Right atrium auricular region (tissue), 2 donors: ENCODE data around the gene GPR139. TPM values are rescaled to one million over a fixed set of nuclear protein-coding genes. Genes with fewer than 3 reads are reported as not detected.

Source experiments
- DNase-seq: peaks from one replicate; pipeline ENCODE4 v3.0.0-alpha.2; 2019; ENCODE audit warnings: low spot score
- H3K27ac ChIP-seq, 2 donors: fragments of 200-600 bp; sonication (generic); 1 replicate in 1 of 2; 2 replicates in 1 of 2; pipeline ENCODE4 v1.5.1; 2016 to 2019
- H3K27me3 ChIP-seq, 2 donors: fragments of 200-600 bp; sonication (generic); one replicate each; pipeline versions ENCODE4 v1.5.1 to v1.6.0; 2017 to 2019
- H3K36me3 ChIP-seq: fragments of 200-600 bp; sonication (generic); one replicate; pipeline ENCODE4 v1.5.1; 2016
- H3K4me1 ChIP-seq, 2 donors: fragments of 200-600 bp; sonication (generic); one replicate each; pipeline versions ENCODE4 v1.5.1 to v1.6.0; 2017 to 2019
- H3K4me3 ChIP-seq, 2 donors: fragments of 200-600 bp; sonication (generic); 1 replicate in 1 of 2; 2 replicates in 1 of 2; pipeline ENCODE4 v1.5.1; 2017 to 2019; ENCODE audit warnings: mild to moderate bottlenecking in 1 of 2, moderate library complexity in 1 of 2
- H3K9me3 ChIP-seq, 2 donors: fragments of 200-600 bp; sonication (generic); one replicate each; pipeline ENCODE4 v1.5.1; 2019
- total RNA-seq, 2 donors: library from RNA; depleted of rRNA; stranded (reverse); fragments of >200 nt; gene quantifications; one replicate each; pipeline ENCODE4 v1.1.0, GENCODE V29; 2016
- TF ChIP-seq, protein P1 (sequence below), 2 donors: fragments of 200-600 bp; sonication (generic); IDR thresholded peaks; one replicate each; pipeline ENCODE4 v1.5.1; 2019; ENCODE audit warnings: antibody characterized with exemption in 2 of 2

The GPR139 gene
- total RNA-seq, 2 donors from 2014 or later = not detected

DNA sequence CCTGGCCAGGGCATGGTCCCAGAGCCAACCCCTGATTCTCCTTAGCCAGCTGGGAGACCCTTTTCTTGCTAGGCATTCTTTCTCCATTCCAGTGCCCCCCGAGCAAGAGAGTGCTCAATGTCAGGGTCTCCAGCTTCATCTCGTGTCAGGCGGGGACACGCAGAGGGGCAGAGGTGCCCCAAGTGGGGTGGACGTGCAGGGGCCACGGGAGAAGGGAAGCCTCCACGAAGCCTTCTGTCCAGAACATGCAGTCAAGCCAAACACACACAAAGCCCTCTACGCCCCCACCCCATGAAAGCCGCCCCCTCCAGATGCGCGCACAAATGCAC is 852 bp downstream of the GPR139 start:
- no peaks in the 10 kb centered on the region for H3K36me3 ChIP-seq
- no peak overlapping the region for H3K27ac ChIP-seq
- TF ChIP-seq, protein P1, sequence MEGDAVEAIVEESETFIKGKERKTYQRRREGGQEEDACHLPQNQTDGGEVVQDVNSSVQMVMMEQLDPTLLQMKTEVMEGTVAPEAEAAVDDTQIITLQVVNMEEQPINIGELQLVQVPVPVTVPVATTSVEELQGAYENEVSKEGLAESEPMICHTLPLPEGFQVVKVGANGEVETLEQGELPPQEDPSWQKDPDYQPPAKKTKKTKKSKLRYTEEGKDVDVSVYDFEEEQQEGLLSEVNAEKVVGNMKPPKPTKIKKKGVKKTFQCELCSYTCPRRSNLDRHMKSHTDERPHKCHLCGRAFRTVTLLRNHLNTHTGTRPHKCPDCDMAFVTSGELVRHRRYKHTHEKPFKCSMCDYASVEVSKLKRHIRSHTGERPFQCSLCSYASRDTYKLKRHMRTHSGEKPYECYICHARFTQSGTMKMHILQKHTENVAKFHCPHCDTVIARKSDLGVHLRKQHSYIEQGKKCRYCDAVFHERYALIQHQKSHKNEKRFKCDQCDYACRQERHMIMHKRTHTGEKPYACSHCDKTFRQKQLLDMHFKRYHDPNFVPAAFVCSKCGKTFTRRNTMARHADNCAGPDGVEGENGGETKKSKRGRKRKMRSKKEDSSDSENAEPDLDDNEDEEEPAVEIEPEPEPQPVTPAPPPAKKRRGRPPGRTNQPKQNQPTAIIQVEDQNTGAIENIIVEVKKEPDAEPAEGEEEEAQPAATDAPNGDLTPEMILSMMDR (IDR thresholded peaks at IDR 0.05) = no peak
- H3K4me3 ChIP-seq = no peak overlapping the region
- no peak for DNase-seq
- peaks cover 0 to 7% of the 10 kb centered on the region in 2 donors for H3K27me3 ChIP-seq
- peaks cover 0 to 10% of the 10 kb centered on the region in 2 donors for H3K4me1 ChIP-seq
- peaks cover 0 to 9% of the 10 kb centered on the region in 2 donors for H3K9me3 ChIP-seq

DNA sequence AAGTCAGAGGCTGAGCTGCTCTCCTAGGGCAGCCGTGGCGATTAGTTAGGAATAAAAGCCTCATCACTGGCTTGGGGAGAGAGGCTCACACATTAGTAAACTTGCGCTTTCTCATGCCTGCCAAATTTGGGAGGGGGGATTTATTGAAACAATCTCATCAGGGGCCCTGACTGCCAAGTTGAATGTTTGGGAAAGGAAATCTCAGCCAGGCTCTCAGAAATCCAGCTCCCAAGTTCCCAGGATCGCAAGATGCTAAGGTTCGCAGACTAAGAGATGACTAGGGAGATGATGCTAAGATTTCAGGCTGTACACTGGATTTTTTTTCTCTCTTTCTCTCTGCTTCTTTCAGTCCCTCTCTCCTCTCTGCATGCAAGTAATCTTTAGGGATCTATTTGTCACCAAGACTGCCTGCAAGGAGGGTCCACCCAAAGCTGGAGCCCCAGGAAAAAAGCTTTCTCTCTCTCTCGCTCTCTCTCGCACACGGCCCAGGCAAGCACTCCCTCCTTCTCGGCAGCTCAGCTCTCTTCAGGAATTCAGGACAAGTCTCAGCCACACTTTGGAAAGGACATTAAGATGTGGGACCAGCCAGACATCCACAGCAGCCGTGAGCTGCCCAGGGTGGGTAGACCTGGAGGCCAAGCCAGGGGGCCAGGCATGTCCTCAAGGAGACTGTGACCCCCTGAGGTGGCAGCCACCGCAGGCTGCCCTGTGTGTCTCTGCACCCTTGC is 1.4 kb downstream of the GPR139 start:
- Histone ChIP-seq H3K9me3 (peaks cover 0 to 11% of the 10 kb centered on the region in 2 donors), H3K4me1 (peaks cover 0 to 10% of the 10 kb centered on the region in 2 donors), H3K36me3 (no peaks in the 10 kb centered on the region), H3K27me3 (peaks cover 0 to 7% of the 10 kb centered on the region in 2 donors), H3K4me3 (no peak overlapping the region), H3K27ac (no peak overlapping the region)
- no peak for DNase-seq
- TF ChIP-seq, protein P1 (IDR thresholded peaks at IDR 0.05) = no peak

DNA sequence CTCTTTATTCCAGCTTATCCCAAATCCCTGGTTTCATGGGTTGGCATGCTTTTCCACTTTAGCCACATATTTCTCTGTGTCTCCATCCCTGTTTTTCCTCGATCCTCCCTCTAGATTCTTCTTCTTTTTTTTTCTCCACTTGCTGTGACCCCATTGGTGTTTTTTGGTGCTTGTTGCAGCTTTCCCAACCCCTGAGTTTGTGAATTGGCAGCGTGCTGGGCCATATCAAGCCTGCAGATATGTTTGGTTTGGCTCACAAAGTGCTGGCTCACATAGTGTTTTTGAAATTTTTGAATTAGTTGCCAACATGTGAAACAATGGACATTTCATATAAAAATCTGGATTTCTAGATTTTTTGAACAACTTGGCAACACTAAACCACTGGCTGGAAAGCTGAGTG is 8.8 kb downstream of the GPR139 start:
- H3K4me3 ChIP-seq = no peak overlapping the region
- TF ChIP-seq, protein P1 (IDR thresholded peaks at IDR 0.05) = no peak
- DNase-seq = no peak
- no peaks in the 10 kb centered on the region for H3K27me3 ChIP-seq
- no peaks in the 10 kb centered on the region for H3K4me1 ChIP-seq
- H3K36me3 ChIP-seq = no peaks in the 10 kb centered on the region
- H3K27ac ChIP-seq = no peak overlapping the region
- H3K9me3 ChIP-seq = peaks cover 0 to 11% of the 10 kb centered on the region in 2 donors

DNA sequence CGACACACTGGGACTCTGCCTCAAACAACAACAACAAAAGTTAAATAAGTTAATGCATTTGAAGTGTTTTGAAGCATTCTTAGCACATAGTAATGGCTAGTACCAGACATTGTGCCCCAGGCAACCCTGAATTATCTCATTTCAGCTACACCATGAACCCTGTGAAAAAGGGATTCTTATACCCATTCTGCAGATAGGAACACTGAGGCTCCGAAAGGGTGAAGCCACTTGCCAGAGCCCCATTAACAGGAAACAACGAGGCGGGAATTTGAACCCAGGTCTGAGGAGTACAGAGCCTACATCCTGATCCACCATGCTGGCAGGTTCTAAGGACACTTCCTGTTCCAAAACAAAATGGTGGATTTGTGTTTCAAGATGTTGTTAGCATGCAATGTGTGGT is 9.2 kb downstream of the GPR139 start:
- Histone ChIP-seq H3K4me1 (no peaks in the 10 kb centered on the region), H3K27ac (no peak overlapping the region), H3K36me3 (no peaks in the 10 kb centered on the region), H3K27me3 (no peaks in the 10 kb centered on the region), H3K4me3 (no peak overlapping the region), H3K9me3 (peaks cover 0 to 11% of the 10 kb centered on the region in 2 donors)
- DNase-seq = no peak
- TF ChIP-seq, protein P1 (IDR thresholded peaks at IDR 0.05) = no peak

DNA sequence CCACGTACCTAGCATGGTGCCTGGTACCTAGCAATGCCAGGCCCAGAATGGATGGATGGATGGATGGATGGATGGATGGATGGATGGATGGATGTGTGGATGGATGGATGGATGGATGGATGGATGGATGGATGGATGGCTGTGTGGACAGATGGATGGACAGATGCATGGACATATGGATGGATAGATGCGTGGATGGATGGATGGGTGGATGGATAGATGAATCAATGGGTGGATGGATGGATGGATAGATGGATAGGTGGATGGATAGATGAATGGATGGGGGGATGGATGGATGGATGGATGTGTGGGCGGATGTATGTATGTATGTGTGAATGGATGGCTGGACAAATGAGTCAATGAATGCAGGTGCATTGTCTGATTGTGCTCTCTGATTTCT is 12.6 kb downstream of the GPR139 start:
- no peaks in the 10 kb centered on the region for H3K36me3 ChIP-seq
- no peak for DNase-seq
- no peaks in the 10 kb centered on the region for H3K4me1 ChIP-seq
- H3K4me3 ChIP-seq = no peak overlapping the region
- TF ChIP-seq, protein P1 (IDR thresholded peaks at IDR 0.05) = no peak
- no peaks in the 10 kb centered on the region for H3K9me3 ChIP-seq
- no peak overlapping the region for H3K27ac ChIP-seq
- H3K27me3 ChIP-seq = no peaks in the 10 kb centered on the region

DNA sequence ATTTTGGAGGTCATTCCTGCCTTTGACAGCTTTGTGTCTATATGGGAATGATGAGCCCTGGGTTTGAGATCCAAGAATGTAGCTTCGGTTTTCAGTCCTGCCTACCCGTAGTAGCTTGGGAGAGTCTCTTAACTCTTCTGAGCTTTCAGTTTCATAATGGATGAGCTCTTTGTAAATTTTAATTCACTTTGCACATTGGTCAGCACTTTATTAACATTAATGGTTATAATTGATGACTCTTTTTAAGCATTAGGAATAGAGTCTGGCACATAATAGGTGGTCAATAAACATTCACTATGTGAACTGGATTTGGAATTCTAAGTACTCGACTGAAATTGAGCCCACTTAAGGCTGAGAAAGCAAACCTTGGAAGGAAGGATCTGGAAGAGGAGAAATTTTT is 17.3 kb downstream of the GPR139 start:
- TF ChIP-seq, protein P1 (IDR thresholded peaks at IDR 0.05) = no peak

More for the DNA sequence above, 17.3 kb downstream of the GPR139 start:
- Histone ChIP-seq H3K4me3 (no peak overlapping the region), H3K9me3 (no peaks in the 10 kb centered on the region), H3K27ac (no peak overlapping the region), H3K4me1 (no peaks in the 10 kb centered on the region), H3K27me3 (no peaks in the 10 kb centered on the region), H3K36me3 (no peaks in the 10 kb centered on the region)
- DNase-seq = no peak
